ENCODE measurements around the gene ATL2. TPM values are rescaled to one million over a fixed set of nuclear protein-coding genes. Genes with fewer than 3 reads are reported as not detected.

ATL2 gene
- total RNA-seq (ENCODE audit: low replicate concordance) = 44.2 and 125 TPM in 2 replicates

DNA sequence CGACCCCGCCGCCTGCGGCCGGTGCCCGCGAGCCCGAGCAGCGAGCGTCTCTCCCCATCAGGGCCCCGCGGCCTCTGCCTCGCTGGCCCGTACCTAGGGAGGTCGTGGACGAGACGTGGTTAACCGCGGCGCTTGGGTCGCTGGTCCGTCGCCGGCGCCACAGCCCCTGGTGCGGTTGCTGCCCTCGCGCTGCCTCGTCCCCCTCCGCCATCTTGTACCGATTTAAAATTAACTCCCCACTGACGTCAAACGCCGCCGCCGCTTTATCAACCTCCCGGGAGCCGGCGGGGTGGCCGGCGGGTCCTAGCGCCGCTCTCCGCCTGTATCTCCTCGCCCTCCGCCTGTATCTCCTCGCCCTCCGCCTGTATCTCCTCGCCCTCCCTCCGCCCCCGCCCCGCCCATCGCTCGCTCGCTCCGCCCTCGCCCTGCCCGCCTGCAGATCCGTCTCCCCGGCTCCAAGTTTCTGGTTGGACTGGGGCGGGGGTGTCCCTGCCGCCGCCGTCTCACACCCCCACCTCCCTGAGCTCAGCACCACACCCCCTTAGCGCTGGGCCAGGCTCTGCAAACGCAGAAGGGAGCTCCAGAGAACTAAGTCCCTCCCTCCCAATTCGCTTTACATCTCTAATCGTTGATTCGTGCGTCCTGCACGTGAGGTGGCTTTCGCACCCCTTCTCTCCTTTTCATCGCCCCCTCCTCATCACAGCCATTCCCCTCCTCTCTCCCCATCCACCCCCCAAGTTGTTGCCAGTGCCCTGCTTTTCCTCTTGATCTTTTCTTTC, at the start of gene ATL2:
ATL2 (minus strand) TSS at position 224 of the 779 bp plus-strand sequence; CDS start at position 211, 13 bp downstream.
- TF ChIP-seq, protein P1, sequence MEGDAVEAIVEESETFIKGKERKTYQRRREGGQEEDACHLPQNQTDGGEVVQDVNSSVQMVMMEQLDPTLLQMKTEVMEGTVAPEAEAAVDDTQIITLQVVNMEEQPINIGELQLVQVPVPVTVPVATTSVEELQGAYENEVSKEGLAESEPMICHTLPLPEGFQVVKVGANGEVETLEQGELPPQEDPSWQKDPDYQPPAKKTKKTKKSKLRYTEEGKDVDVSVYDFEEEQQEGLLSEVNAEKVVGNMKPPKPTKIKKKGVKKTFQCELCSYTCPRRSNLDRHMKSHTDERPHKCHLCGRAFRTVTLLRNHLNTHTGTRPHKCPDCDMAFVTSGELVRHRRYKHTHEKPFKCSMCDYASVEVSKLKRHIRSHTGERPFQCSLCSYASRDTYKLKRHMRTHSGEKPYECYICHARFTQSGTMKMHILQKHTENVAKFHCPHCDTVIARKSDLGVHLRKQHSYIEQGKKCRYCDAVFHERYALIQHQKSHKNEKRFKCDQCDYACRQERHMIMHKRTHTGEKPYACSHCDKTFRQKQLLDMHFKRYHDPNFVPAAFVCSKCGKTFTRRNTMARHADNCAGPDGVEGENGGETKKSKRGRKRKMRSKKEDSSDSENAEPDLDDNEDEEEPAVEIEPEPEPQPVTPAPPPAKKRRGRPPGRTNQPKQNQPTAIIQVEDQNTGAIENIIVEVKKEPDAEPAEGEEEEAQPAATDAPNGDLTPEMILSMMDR (IDR thresholded peaks at IDR 0.05; ENCODE audit: insufficient read depth, low read length) = no peak
- peak within 1 kb of the TSS; percentile 94 for H3K4me3 ChIP-seq (ENCODE audit: low read depth, low read length)
- DNase-seq (ENCODE audit: low read depth) = peak; percentile 92

DNA sequence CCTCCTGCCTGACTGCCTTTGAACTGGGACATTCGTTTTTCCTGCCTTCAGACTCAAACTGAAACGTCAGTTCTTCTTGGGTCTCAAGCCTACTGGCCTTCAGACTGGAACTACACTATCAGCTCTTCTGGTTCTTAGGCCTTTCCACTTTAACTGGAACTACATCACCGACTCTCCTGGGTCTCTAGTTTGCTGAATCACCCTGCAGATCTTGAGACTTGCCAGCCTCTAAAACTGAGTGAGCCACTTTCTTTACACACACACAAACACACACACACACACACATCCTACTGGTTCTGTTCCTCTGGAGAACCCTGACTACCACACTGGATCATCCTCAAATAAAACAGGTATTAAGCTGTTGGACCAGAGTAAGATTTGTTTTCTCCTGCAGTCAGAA, 46.7 kb upstream of the ATL2 start:
- DNase-seq (ENCODE audit: low read depth) = peak; percentile 16
- TF ChIP-seq, protein P1 (IDR thresholded peaks at IDR 0.05; ENCODE audit: insufficient read depth, low read length) = no peak
- no peak overlapping the region for H3K4me3 ChIP-seq (ENCODE audit: low read depth, low read length)

DNA sequence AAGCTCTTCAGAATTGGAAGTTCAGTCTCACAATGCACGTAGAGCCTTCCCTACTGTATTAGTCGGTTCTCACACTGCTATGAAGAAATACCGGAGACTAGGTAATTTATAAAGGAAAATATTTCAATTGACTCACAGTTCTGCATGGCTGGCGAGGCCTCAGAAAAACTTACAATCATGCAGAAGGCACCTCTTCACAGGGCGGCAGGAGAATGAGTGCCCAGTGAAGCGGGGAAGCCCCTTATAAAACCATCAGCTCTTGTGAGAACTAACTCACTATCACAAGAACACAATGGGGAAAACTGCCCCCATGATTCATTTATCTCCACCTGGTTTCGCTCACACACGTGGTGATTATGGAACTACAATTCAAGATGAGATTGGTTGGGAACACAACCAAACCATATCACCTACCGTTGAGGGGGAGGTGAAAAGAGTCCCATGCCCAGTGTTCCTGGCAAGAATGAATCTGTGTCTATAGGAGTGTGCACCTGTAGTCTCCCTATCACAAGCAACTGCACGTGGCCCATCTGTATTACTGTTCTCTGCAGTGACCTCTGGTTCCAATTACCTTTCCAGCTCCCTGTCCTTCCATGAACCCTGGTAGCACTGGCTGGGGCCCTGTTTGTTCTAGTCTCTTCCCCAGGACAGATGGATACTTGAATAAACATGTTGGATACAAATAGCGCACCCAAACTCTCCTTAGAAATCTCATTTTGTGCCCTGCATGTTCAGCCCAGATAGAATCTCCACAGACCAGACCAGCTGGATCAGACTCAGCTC, 44.4 kb upstream of the ATL2 start:
- no peak overlapping the region for H3K4me3 ChIP-seq (ENCODE audit: low read depth, low read length)
- TF ChIP-seq, protein P1 (IDR thresholded peaks at IDR 0.05; ENCODE audit: insufficient read depth, low read length) = no peak
- DNase-seq (ENCODE audit: low read depth) = no peak

DNA sequence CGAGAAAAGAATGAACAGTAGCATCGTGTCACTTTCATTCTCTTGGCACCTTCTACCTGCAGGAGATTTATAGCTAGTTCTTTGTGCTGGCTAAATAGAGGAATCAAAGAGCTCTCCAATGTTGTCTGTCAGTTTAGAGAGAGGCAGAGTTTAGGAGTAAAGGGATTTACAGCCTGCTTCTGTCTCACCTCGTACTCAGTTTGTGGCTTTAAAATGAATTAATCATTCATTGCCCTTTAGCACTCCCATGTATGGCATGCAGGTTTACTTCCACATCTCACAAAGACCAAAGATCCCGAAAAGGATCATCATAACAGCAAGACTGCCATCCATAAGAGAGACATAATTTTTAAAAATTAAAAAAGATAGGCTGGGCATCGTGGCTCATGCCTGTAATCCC, 42.4 kb upstream of the ATL2 start:
- TF ChIP-seq, protein P1 (IDR thresholded peaks at IDR 0.05; ENCODE audit: insufficient read depth, low read length) = no peak
- no peak overlapping the region for H3K4me3 ChIP-seq (ENCODE audit: low read depth, low read length)
- DNase-seq (ENCODE audit: low read depth) = no peak

DNA sequence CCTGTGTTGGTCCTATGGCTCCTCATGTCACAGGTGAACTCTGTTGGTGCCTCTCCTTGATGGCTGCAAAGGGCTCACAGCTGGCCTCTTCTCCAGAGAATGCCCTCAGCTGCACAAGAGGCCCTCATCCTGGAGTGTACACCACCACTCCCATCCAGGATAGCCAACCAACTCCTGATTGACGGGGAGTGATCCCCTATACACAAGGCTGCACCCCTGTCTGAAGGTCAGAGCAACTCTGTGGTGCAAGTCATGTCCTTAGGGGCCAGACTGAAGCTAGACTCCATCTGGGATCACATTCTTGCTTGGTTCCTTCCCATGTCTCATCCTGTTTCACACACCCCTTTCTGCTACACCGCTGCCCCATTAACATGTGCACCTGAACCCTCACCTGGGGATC, 41.7 kb upstream of the ATL2 start:
- DNase-seq (ENCODE audit: low read depth) = no peak
- TF ChIP-seq, protein P1 (IDR thresholded peaks at IDR 0.05; ENCODE audit: insufficient read depth, low read length) = no peak
- H3K4me3 ChIP-seq (ENCODE audit: low read depth, low read length) = no peak overlapping the region

DNA sequence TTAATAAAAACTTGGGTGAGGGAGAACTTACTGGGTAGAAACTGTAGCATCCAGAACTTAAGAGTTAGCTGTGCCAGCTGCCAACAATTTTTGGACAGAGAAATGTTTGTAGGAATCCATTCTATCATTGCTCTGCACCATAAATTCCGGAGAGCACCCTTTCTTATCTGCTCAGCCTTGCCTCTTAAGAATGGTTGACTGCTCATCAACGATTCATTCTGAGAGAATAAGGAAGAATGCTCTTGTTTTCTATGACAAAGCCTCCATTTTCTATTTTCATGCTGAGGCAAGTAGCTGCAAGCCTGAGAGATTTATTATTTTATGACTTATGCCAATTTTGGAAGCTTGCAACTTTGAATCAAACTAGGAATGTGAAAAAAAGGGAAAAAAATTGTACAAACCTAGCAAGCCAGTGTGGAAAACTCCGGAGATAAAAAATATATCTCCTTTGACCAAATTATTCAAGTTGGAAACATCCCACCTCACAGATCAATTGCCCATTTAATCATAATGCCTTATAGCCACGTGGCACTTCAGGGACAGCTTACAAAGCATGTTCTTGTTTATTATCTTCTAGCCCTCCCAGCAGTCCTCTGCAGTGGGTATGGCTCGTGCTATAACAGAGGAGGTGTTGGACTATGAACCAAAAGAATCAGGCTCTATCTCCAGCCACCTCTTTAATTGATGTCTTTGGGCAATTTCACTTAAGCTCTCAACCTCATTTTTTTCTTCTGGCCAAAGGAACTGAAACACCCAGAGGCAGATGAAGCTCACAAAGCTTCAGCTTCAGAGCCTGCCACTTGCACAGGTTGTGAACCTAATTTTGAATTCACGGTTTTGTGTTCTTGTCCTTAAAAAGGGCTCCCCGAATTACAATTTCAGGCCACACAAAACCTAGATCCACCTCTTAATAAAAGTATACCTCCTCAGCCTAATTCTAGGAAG, 40.9 kb upstream of the ATL2 start:
- H3K4me3 ChIP-seq (ENCODE audit: low read depth, low read length) = no peak overlapping the region
- peak; percentile 23 for DNase-seq (ENCODE audit: low read depth)
- TF ChIP-seq, protein P1 (IDR thresholded peaks at IDR 0.05; ENCODE audit: insufficient read depth, low read length) = no peak

All from fibroblast of the aortic adventitia (primary cell).